Retinal pigment epithelial cell (primary cell): ENCODE measurements around the gene DYNAP.

Source experiments
- DNase-seq: peaks from one replicate; pipeline ENCODE4 v3.0.0-alpha.2; 2010; ENCODE audit warnings: low read depth
- H3K4me3 ChIP-seq: 2 replicates; pipeline ENCODE4 v1.5.1; 2011; ENCODE audit warnings: mild to moderate bottlenecking, low read length, control low read depth, moderate library complexity
- CTCF ChIP-seq: conservative IDR thresholded peaks from 2 replicates; pipeline ENCODE4 v1.5.1; 2011; ENCODE audit warnings: low read depth, low read length, control low read depth, inconsistent platforms

Gene DYNAP, protein sequence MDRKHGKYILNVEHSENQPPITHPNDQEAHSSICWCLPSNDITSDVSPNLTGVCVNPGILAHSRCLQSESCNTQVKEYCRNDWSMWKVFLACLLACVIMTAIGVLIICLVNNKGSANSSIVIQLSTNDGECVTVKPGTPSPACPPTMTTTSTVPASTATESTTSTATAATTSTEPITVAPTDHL

DNA sequence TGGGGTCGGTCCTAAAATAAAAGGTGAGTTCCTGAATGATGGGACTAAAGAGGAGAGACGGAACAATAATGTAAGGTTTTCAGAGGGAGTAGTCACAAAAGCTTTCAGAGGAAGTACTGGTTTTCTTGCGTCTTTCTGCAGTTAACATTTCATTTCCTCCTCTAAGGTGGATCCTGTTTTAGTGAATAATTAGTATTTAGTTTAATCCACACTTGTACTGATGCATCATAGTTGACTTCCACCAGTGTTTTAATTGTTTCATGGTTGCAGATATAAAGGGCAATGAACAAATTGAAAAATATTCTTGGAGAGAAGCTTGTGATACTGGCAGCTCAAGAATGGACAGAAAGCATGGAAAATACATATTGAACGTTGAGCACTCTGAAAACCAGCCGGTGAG lies at the start of gene DYNAP:
Gene DYNAP (plus strand): TSS at position 301 of the 400 bp plus-strand sequence. CDS start 38 bp downstream, at position 339.
- no peak within 1 kb of the TSS for H3K4me3 ChIP-seq
- DNase-seq, result no peak
- no peak for TF ChIP-seq CTCF

- no peak overlapping the region for H3K4me3 ChIP-seq
- TF ChIP-seq CTCF, result no peak
- DNase-seq, result no peak
Observed at GRCh38 chr18:54551590-54551989, 39.5 kb upstream of the DYNAP start.

GRCh38 chr18:54555286-54555685 lies 35.8 kb upstream of the DYNAP start:
- no peak for TF ChIP-seq CTCF

GRCh38 chr18:54555996-54556395 lies 35.0 kb upstream of the DYNAP start:
- DNase-seq, result no peak
- no peak overlapping the region for H3K4me3 ChIP-seq
- TF ChIP-seq CTCF, result no peak

More at GRCh38 chr18:54555286-54555685, 35.8 kb upstream of the DYNAP start:
- DNase-seq, result no peak
- no peak overlapping the region for H3K4me3 ChIP-seq

DNA sequence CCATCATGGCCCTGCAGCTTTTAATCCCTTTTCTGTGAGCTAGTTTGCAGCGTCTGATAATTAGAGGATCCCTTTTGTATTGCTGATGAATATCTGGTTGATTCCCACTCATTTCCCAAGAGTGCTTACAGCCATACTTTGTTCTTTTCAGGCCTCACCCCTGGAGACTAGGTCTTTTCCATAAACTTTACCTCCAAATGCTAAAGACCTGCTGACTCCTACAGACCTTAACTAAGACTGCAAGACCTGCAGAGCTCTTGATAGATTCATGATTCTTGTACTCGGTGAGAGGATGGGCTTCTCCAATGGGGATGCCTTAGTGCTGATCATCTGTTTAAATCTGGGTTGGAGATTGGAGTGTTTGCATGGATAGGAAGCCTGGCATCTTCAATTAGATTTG lies 33.1 kb upstream of the DYNAP start:
- H3K4me3 ChIP-seq, result no peak overlapping the region
- no peak for DNase-seq
- TF ChIP-seq CTCF, result no peak

DNA sequence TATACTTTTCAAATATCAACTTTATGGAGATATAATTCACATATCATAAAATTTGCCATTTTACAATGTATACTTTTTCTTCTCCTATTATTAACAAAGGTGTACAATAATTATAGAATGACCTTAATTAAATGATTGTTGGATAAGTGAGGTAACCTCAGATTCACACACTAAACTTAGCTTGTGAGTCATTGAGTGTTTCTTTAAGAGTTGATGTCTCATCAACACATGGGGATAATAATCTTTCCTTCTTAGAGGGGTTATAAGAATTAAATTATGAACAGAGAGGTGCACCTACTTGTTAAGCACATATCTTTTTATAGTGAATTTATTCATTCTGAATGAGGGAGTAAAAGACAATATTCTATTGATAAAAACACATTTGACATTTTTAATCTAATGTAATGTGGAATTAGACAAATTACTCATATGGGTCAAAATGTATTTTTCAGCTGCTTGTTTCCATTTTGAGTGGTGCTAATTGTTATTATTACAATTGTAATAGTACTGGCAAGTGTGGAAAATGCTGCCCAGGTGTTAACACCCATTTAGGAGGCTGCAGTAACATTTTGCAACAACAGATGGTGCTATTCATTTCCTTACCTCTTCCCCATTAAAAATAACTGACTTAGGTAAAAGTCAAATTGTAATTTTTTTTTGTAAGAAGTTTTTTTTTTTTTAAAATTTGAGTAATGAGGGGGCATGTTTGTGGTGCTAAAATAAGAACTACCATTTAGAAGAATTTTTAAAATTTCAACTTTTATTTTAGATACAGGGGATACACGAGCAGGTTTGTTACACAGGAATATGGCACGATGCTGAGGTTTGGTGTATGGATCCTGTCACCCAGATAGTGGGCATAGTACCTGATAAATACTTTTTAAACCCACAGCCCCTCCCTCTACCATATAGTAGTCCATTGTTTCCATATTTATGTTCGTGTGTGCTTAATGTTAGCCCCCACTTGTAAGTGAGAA lies 32.1 kb upstream of the DYNAP start:
- no peak for DNase-seq
- H3K4me3 ChIP-seq, result no peak overlapping the region
- peak; percentile 75 for TF ChIP-seq CTCF

GRCh38 chr18:54561706-54562267 lies 29.3 kb upstream of the DYNAP start:
- DNase-seq, result no peak
- no peak for TF ChIP-seq CTCF

More at GRCh38 chr18:54561706-54562267, 29.3 kb upstream of the DYNAP start:
- no peak overlapping the region for H3K4me3 ChIP-seq
